ENCODE data around the gene WWOX.

The WWOX gene

DNA sequence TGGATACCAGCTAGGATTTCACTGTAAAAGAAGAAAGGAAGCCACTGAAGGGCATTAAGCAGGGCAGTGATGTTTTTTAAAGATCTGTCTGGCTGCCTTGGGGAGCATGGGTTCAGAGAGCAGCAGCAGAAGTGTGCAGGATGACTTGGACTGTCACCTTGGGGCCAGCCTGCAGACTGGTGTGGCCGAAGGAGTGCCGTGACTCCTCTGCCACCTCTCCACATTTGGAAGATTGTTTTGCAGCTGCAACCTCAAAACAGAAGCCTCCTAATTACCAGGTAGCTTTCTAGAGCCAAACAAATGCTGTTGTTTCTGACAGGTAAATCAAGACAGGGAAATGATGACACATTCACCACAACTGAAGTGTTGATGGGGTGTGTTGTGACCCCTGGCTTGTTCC, 681.4 kb downstream of the WWOX start:
- no peak for TF ChIP-seq OSR1 (CRISPR knock-in tag; IDR thresholded peaks at IDR 0.05)
- no peak for TF ChIP-seq ARNTL (CRISPR knock-in tag; IDR thresholded peaks at IDR 0.05; ENCODE audit: borderline replicate concordance, low read depth)
- no peak for TF ChIP-seq RARB (CRISPR knock-in tag; IDR thresholded peaks at IDR 0.05)
- TF ChIP-seq ZFP30 (CRISPR knock-in tag; IDR thresholded peaks at IDR 0.05), result no peak
- no peak for TF ChIP-seq ESRRG (CRISPR knock-in tag; IDR thresholded peaks at IDR 0.05)
- TF ChIP-seq, protein P1, sequence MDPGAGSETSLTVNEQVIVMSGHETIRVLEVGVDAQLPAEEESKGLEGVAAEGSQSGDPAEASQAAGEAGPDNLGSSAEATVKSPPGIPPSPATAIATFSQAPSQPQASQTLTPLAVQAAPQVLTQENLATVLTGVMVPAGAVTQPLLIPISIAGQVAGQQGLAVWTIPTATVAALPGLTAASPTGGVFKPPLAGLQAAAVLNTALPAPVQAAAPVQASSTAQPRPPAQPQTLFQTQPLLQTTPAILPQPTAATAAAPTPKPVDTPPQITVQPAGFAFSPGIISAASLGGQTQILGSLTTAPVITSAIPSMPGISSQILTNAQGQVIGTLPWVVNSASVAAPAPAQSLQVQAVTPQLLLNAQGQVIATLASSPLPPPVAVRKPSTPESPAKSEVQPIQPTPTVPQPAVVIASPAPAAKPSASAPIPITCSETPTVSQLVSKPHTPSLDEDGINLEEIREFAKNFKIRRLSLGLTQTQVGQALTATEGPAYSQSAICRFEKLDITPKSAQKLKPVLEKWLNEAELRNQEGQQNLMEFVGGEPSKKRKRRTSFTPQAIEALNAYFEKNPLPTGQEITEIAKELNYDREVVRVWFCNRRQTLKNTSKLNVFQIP (CRISPR knock-in tag; IDR thresholded peaks at IDR 0.05; ENCODE audit: borderline replicate concordance, low read depth), result no peak
- TF ChIP-seq, protein P2, sequence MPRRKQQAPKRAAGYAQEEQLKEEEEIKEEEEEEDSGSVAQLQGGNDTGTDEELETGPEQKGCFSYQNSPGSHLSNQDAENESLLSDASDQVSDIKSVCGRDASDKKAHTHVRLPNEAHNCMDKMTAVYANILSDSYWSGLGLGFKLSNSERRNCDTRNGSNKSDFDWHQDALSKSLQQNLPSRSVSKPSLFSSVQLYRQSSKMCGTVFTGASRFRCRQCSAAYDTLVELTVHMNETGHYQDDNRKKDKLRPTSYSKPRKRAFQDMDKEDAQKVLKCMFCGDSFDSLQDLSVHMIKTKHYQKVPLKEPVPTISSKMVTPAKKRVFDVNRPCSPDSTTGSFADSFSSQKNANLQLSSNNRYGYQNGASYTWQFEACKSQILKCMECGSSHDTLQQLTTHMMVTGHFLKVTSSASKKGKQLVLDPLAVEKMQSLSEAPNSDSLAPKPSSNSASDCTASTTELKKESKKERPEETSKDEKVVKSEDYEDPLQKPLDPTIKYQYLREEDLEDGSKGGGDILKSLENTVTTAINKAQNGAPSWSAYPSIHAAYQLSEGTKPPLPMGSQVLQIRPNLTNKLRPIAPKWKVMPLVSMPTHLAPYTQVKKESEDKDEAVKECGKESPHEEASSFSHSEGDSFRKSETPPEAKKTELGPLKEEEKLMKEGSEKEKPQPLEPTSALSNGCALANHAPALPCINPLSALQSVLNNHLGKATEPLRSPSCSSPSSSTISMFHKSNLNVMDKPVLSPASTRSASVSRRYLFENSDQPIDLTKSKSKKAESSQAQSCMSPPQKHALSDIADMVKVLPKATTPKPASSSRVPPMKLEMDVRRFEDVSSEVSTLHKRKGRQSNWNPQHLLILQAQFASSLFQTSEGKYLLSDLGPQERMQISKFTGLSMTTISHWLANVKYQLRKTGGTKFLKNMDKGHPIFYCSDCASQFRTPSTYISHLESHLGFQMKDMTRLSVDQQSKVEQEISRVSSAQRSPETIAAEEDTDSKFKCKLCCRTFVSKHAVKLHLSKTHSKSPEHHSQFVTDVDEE (CRISPR knock-in tag; IDR thresholded peaks at IDR 0.05), result no peak
- TF ChIP-seq, protein P3, sequence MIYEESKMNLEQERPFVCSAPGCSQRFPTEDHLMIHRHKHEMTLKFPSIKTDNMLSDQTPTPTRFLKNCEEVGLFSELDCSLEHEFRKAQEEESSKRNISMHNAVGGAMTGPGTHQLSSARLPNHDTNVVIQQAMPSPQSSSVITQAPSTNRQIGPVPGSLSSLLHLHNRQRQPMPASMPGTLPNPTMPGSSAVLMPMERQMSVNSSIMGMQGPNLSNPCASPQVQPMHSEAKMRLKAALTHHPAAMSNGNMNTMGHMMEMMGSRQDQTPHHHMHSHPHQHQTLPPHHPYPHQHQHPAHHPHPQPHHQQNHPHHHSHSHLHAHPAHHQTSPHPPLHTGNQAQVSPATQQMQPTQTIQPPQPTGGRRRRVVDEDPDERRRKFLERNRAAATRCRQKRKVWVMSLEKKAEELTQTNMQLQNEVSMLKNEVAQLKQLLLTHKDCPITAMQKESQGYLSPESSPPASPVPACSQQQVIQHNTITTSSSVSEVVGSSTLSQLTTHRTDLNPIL (CRISPR knock-in tag; IDR thresholded peaks at IDR 0.05; ENCODE audit: low read depth), result no peak
- TF ChIP-seq, protein P4, sequence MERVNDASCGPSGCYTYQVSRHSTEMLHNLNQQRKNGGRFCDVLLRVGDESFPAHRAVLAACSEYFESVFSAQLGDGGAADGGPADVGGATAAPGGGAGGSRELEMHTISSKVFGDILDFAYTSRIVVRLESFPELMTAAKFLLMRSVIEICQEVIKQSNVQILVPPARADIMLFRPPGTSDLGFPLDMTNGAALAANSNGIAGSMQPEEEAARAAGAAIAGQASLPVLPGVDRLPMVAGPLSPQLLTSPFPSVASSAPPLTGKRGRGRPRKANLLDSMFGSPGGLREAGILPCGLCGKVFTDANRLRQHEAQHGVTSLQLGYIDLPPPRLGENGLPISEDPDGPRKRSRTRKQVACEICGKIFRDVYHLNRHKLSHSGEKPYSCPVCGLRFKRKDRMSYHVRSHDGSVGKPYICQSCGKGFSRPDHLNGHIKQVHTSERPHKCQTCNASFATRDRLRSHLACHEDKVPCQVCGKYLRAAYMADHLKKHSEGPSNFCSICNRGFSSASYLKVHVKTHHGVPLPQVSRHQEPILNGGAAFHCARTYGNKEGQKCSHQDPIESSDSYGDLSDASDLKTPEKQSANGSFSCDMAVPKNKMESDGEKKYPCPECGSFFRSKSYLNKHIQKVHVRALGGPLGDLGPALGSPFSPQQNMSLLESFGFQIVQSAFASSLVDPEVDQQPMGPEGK (CRISPR knock-in tag; IDR thresholded peaks at IDR 0.05; ENCODE audit: borderline replicate concordance), result no peak
- TF ChIP-seq, protein P5, sequence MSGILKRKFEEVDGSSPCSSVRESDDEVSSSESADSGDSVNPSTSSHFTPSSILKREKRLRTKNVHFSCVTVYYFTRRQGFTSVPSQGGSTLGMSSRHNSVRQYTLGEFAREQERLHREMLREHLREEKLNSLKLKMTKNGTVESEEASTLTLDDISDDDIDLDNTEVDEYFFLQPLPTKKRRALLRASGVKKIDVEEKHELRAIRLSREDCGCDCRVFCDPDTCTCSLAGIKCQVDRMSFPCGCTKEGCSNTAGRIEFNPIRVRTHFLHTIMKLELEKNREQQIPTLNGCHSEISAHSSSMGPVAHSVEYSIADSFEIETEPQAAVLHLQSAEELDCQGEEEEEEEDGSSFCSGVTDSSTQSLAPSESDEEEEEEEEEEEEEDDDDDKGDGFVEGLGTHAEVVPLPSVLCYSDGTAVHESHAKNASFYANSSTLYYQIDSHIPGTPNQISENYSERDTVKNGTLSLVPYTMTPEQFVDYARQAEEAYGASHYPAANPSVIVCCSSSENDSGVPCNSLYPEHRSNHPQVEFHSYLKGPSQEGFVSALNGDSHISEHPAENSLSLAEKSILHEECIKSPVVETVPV (CRISPR knock-in tag; IDR thresholded peaks at IDR 0.05), result no peak
- TF ChIP-seq ZNF8 (CRISPR knock-in tag; IDR thresholded peaks at IDR 0.05), result no peak
- no peak for TF ChIP-seq ISL1 (CRISPR knock-in tag; IDR thresholded peaks at IDR 0.05)
- no peak for TF ChIP-seq TCF4 (CRISPR knock-in tag; IDR thresholded peaks at IDR 0.05; ENCODE audit: borderline replicate concordance)
- no peak for ATAC-seq

DNA sequence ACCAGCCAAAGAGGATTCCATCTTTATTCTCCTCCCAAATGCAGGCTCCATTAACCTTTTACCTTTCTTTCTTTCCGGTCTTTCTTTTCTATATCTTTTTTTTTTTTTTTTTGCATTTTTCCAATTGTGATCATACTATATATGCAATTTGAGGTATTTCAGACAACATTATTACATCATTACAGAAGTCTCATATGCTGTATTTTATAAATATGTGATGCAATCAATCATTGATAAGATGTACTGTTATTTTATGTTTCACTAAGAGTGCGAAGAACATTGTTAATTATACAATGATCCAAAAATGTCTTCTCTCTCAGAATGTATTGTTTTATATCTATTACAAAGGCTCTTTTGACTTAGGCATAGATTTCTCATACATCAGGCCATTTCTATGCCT, 683.1 kb downstream of the WWOX start:
- ATAC-seq, result no peak
- no peak for TF ChIP-seq SNAI2 (CRISPR knock-in tag; IDR thresholded peaks at IDR 0.05)
- no peak for TF ChIP-seq CSDC2 (CRISPR knock-in tag; IDR thresholded peaks at IDR 0.05)
- no peak for TF ChIP-seq ZFP3 (CRISPR knock-in tag; IDR thresholded peaks at IDR 0.05)
- TF ChIP-seq ZNF565 (CRISPR knock-in tag; conservative IDR thresholded peaks at IDR 0.05; ENCODE audit: low read depth), result no peak

DNA sequence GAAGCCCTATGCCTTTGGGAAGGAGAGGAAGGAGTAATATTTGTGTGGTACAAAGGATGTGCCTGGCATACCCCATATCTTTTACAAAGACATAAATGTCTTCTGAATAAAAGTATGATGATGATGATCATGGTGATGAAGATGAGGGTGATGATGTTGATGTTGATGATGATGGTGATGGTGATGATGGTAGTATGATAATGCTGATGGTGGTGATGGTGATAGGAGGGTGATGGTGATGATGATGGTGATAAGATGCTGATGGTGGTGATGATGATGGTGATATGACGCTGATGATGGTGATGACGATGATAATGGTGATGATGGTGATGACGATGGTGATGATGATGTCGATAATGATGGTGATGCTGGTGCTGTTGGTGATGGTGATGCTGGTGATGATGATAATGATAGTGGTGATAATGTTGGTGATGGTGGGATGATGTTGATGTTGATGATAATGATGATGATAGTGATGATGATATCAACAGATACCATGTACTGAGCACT, 684.2 kb downstream of the WWOX start:
- ATAC-seq, result no peak
- TF ChIP-seq PPARA (CRISPR knock-in tag; IDR thresholded peaks at IDR 0.05; ENCODE audit: borderline replicate concordance) (no peak), ZNF565 (CRISPR knock-in tag; conservative IDR thresholded peaks at IDR 0.05; ENCODE audit: low read depth) (no peak), BACH2 (CRISPR knock-in tag; IDR thresholded peaks at IDR 0.05; ENCODE audit: borderline replicate concordance) (no peak), ZFP30 (CRISPR knock-in tag; IDR thresholded peaks at IDR 0.05) (no peak), CSDC2 (CRISPR knock-in tag; IDR thresholded peaks at IDR 0.05) (no peak), ARNTL (CRISPR knock-in tag; IDR thresholded peaks at IDR 0.05; ENCODE audit: borderline replicate concordance, low read depth) (no peak), TCF4 (CRISPR knock-in tag; IDR thresholded peaks at IDR 0.05; ENCODE audit: borderline replicate concordance) (no peak), ESRRG (CRISPR knock-in tag; IDR thresholded peaks at IDR 0.05) (no peak)
- TF ChIP-seq, protein P5 (CRISPR knock-in tag; IDR thresholded peaks at IDR 0.05), result no peak
- TF ChIP-seq, protein P4 (CRISPR knock-in tag; IDR thresholded peaks at IDR 0.05; ENCODE audit: borderline replicate concordance), result no peak
- TF ChIP-seq, protein P2 (CRISPR knock-in tag; IDR thresholded peaks at IDR 0.05), result no peak
- TF ChIP-seq, protein P3 (CRISPR knock-in tag; IDR thresholded peaks at IDR 0.05; ENCODE audit: low read depth), result no peak

Measured in SK-N-SH treated with all-trans-retinoic acid at 6 μM for 48 hours (cell line).